NB4 (cell line): ENCODE results near the gene TMEM131L.

Source experiments
- DNase-seq: peaks from one replicate; pipeline ENCODE4 v3.0.0; 2010; ENCODE audit warnings: low read depth
- H3K4me3 ChIP-seq: one replicate; pipeline ENCODE4 v1.5.1; 2011; ENCODE audit warnings: mild to moderate bottlenecking, low read depth, low read length, moderate library complexity
- CTCF ChIP-seq: IDR thresholded peaks from one replicate; pipeline ENCODE4 v1.5.1; 2012; ENCODE audit warnings: low read depth, low read length
- MYC ChIP-seq: IDR thresholded peaks from 2 replicates; pipeline ENCODE4 v1.6.1; 2011; ENCODE audit warnings: low read depth, low read length
- POLR2A ChIP-seq: IDR thresholded peaks from 2 replicates; pipeline ENCODE4 v1.6.1; 2011; ENCODE audit warnings: mild to moderate bottlenecking; ENCODE audit not compliant: insufficient read length; ENCODE audit errors: extremely low read depth
- TF ChIP-seq, protein P1 (sequence below): IDR thresholded peaks from 2 replicates; pipeline ENCODE4 v1.6.1; 2011; ENCODE audit warnings: low read depth, low read length

TMEM131L gene

GRCh38 chr4:153486281-153487151, 20.4 kb downstream of the TMEM131L start:
- no peak for TF ChIP-seq CTCF
- TF ChIP-seq POLR2A, result no peak
- TF ChIP-seq, protein P1, sequence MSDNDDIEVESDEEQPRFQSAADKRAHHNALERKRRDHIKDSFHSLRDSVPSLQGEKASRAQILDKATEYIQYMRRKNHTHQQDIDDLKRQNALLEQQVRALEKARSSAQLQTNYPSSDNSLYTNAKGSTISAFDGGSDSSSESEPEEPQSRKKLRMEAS, result no peak
- no peak for TF ChIP-seq MYC
- H3K4me3 ChIP-seq, result no peak overlapping the region
- DNase-seq, result no peak

DNA sequence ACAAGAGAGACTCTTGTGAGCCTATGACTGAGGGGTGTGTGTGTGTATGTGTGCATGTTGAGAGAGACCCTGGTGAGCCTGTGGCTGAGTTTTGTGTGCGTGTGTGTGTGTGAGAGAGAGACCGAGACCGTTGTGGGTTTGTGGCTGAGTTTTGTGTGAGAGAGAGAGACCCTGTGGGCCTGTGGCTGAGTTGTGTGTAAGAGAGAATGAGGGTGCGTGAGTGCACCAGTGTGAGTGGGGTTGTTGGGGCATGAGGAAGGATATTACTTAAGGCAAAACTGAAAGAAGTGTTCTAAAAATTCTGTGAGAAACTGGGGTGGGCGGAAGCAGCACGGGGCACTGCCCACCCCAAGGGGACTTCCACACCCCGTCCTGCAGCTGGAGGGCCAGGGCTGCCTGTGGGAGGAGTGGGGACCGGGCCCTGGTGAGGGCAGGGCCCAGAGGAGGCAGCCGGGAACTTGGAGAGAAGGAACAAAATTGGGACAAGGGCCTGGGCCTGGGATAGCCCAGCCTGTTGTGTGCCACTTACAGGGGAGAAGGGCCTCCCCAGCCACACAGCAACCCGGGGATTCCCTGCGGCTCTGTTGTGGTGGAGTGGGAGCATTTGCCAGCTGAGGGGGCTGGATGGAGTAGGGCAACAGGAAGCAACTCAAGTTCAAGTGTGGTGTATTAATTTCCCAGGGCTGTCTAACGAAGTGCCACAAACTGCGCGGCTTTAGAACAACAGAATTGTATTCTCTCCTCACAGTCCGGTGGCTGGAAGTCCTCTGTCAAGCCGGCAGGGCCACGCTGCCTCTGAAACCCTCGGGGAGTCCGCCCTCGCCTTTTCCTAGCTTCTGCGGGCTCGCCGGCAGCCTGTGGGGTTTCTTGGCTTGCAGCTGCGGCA, 22.1 kb downstream of the TMEM131L start:
- H3K4me3 ChIP-seq, result no peak overlapping the region
- TF ChIP-seq, protein P1, result no peak
- DNase-seq, result no peak

DNA sequence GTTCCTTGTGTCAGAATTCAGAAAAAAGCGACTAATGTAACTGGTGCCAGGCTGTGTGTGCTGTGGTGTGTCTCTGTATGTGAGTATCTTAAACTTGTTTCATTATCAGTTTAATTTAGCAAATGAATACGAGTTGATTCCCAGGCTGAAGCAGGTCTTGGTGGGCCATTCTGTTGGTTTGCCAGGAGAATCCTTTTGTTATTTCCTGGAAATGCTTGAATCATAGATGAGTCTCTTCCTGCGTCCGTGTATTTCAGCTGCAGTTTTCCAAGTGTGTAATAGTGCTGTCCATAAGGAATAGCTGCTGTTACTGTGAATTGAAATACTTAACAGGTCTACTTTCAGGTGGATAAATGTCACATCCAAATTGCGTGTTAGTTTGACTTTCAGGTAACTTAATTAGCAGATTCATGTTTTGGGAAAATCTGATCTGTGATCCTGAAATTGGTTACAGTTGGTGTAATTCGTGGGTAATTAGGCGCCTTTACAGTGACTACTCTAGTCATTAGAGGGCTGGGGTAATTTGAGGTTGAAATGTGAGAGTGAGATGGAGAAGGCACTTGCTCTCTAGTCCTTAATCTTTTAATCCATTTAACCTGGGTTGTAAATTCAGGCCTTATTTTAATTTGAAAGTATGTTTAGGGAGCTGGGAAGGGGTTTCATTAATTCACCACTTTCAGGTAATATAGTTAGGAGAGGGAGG, 23.8 kb downstream of the TMEM131L start:
- DNase-seq, result no peak
- TF ChIP-seq, protein P1, result no peak
- no peak for TF ChIP-seq POLR2A
- TF ChIP-seq MYC, result no peak
- TF ChIP-seq CTCF, result no peak
- H3K4me3 ChIP-seq, result no peak overlapping the region

- DNase-seq, result no peak
- no peak for TF ChIP-seq CTCF
- TF ChIP-seq, protein P1, result no peak
- TF ChIP-seq POLR2A, result no peak
- TF ChIP-seq MYC, result no peak
- H3K4me3 ChIP-seq, result no peak overlapping the region
Observed at GRCh38 chr4:153490985-153491483, 24.9 kb downstream of the TMEM131L start.

GRCh38 chr4:153494562-153494961, 28.4 kb downstream of the TMEM131L start:
- H3K4me3 ChIP-seq, result no peak overlapping the region
- DNase-seq, result no peak
- TF ChIP-seq POLR2A, result no peak
- TF ChIP-seq CTCF, result no peak
- TF ChIP-seq MYC, result no peak
- TF ChIP-seq, protein P1, result no peak
